K562 (cell line): ENCODE results near the gene LCA5L. TPM values are rescaled to one million over a fixed set of nuclear protein-coding genes. Genes with fewer than 3 reads are reported as not detected.
A peak's percentile ranks its signal among the peaks of the same experiment; 100 is the strongest.

Experiments used
- E2F5 ChIP-seq: sonication (generic); formaldehyde crosslinking; IDR thresholded peaks from 2 replicates; pipeline ENCODE4 v1.8.0; 2022; ENCODE audit warnings: mild to moderate bottlenecking, missing genetic modification reagents
- JUN ChIP-seq, 2 experiments: sonication (generic) in 1 of 2; formaldehyde crosslinking in 1 of 2; IDR thresholded peaks; 2 replicates each; pipeline versions ENCODE4 v1.6.1 to v1.8.0; 2012 to 2022; ENCODE audit warnings: borderline replicate concordance in 2 of 2, mild to moderate bottlenecking in 2 of 2, improper control_type of control experiment in 1 of 2, low read depth in 1 of 2, low read length in 1 of 2, missing genetic modification reagents in 1 of 2
- MGA ChIP-seq: fragments of 450-650 bp; IDR thresholded peaks from 2 replicates; pipeline ENCODE4 v1.6.1; 2016; ENCODE audit warnings: mild to moderate bottlenecking, moderate library complexity
- PRDM10 ChIP-seq: fragments of 450-650 bp; IDR thresholded peaks from 2 replicates; pipeline ENCODE4 v1.6.1; 2018; ENCODE audit not compliant: partially characterized antibody
- SMAD4 ChIP-seq: fragments of 250-450 bp; sonication (Bioruptor Pico); conservative IDR thresholded peaks from 2 replicates; pipeline ENCODE4 v1.8.0; 2021; ENCODE audit warnings: inconsistent platforms, mild to moderate bottlenecking, moderate library complexity
- STAT5B ChIP-seq: fragments of 250-450 bp; sonication (Bioruptor Pico); IDR thresholded peaks from 2 replicates; pipeline ENCODE4 v1.8.0; 2021; ENCODE audit warnings: mild to moderate bottlenecking, inconsistent platforms
- TEAD2 ChIP-seq: fragments of 450-650 bp; IDR thresholded peaks from 2 replicates; pipeline ENCODE4 v1.6.1; 2016; ENCODE audit warnings: missing genetic modification characterization, control low read depth, missing compliant biosample characterization
- ZNF282 ChIP-seq: sonication (generic); formaldehyde crosslinking; IDR thresholded peaks from 2 replicates; pipeline ENCODE4 v1.8.1; 2023; ENCODE audit warnings: missing genetic modification reagents
- ZNF408 ChIP-seq: fragments of 250-450 bp; sonication (Bioruptor Pico); IDR thresholded peaks from 2 replicates; pipeline ENCODE4 v1.4.0; 2020; ENCODE audit warnings: low read depth, mild to moderate bottlenecking, moderate library complexity
- polyA plus RNA-seq, 8 experiments: library from polyadenylated mRNA; depleted of rRNA in 4 of 8; stranded (reverse) in 5 of 8; unstranded in 3 of 8; fragments of >200 nt; fragmentation: Nextera tagmentation in 2 of 8; fragmentation: Illumina TruSeq in 1 of 8; extraction: Ambion mirVana in 2 of 8; extraction: Trizol in 1 of 8; gene quantifications; 2 replicates each; pipeline versions ENCODE4 v1.2.1 to v1.2.3, GENCODE V29; 2011 to 2014; ENCODE audit warnings: inconsistent platforms in 1 of 8, missing spikeins in 1 of 8
- total RNA-seq, 7 experiments: library from RNA; depleted of rRNA in 6 of 7; stranded (reverse); fragments of >200 nt in 6 of 7; fragmentation: Illumina TruSeq in 2 of 7; extraction: Trizol in 2 of 7; gene quantifications; 2 replicates each; pipeline versions ENCODE4 v1.2.1 to v1.2.3, GENCODE V29; 2011 to 2021; ENCODE audit warnings: low replicate concordance in 1 of 7

Gene LCA5L
- total and polyA plus RNA-seq, 9 of the 15 experiments (the other 6 are each of a cell fraction or from before 2014, with no cell fraction given): 1.8 to 4.9 (median 3.8) TPM

GRCh38 chr21:39445321-39446269, at the start of gene LCA5L (continued):
- TF ChIP-seq MGA: peak; percentile 98
- TF ChIP-seq TEAD2 (tag): no peak
- peak; percentile 55; the same call in 1 of the 2 replicates for TF ChIP-seq JUN (IDR thresholded peaks at IDR 0.05; ENCODE audit: borderline replicate concordance, low read depth, low read length)
- TF ChIP-seq JUN (CRISPR knock-in tag; IDR thresholded peaks at IDR 0.05; ENCODE audit: borderline replicate concordance): no peak
- TF ChIP-seq ZNF282 (CRISPR knock-in tag): peak; percentile 90; the same call in 1 of the 2 replicates
- TF ChIP-seq SMAD4: peak; percentile 91
- TF ChIP-seq ZNF408 (CRISPR knock-in tag): no peak
- TF ChIP-seq PRDM10: peak; percentile 12
- TF ChIP-seq E2F5 (CRISPR knock-in tag): no peak
- no peak for TF ChIP-seq STAT5B (CRISPR knock-in tag)
